ENCODE measurements around the gene ELP2. TPM values are rescaled to one million over a fixed set of nuclear protein-coding genes. Genes with fewer than 3 reads are reported as not detected.

Gene ELP2
- total RNA-seq, 1 donor from 2014 or later = 89.9 TPM

GRCh38 chr18:36120297-36120696, 9.4 kb upstream of the ELP2 start:
- DNase-seq (ENCODE audit: extremely low spot score, unreplicated experiment) = no peak
- TF ChIP-seq, protein P1, sequence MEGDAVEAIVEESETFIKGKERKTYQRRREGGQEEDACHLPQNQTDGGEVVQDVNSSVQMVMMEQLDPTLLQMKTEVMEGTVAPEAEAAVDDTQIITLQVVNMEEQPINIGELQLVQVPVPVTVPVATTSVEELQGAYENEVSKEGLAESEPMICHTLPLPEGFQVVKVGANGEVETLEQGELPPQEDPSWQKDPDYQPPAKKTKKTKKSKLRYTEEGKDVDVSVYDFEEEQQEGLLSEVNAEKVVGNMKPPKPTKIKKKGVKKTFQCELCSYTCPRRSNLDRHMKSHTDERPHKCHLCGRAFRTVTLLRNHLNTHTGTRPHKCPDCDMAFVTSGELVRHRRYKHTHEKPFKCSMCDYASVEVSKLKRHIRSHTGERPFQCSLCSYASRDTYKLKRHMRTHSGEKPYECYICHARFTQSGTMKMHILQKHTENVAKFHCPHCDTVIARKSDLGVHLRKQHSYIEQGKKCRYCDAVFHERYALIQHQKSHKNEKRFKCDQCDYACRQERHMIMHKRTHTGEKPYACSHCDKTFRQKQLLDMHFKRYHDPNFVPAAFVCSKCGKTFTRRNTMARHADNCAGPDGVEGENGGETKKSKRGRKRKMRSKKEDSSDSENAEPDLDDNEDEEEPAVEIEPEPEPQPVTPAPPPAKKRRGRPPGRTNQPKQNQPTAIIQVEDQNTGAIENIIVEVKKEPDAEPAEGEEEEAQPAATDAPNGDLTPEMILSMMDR (IDR thresholded peaks at IDR 0.05) = no peak
- H3K27me3 Mint-ChIP-seq (ENCODE audit: unreplicated experiment) = no peaks in the 10 kb centered on the region
- no peak overlapping the region for H3K4me3 Mint-ChIP-seq (ENCODE audit: unreplicated experiment)
- H3K9me3 Mint-ChIP-seq (ENCODE audit: unreplicated experiment) = no peaks in the 10 kb centered on the region
- no peak overlapping the region for H3K27ac Mint-ChIP-seq (ENCODE audit: unreplicated experiment)
- H3K4me1 Mint-ChIP-seq (ENCODE audit: unreplicated experiment) = no peaks in the 10 kb centered on the region
- peaks cover 45% of the 10 kb centered on the region for H3K36me3 Mint-ChIP-seq (ENCODE audit: unreplicated experiment)

GRCh38 chr18:36124841-36125240, 4.9 kb upstream of the ELP2 start:
- TF ChIP-seq, protein P1 (IDR thresholded peaks at IDR 0.05) = no peak
- Mint-ChIP-seq H3K4me3 (ENCODE audit: unreplicated experiment) (no peak overlapping the region), H3K4me1 (ENCODE audit: unreplicated experiment) (peaks cover 16% of the 10 kb centered on the region), H3K27me3 (ENCODE audit: unreplicated experiment) (no peaks in the 10 kb centered on the region), H3K36me3 (ENCODE audit: unreplicated experiment) (peaks cover 38% of the 10 kb centered on the region), H3K9me3 (ENCODE audit: unreplicated experiment) (no peaks in the 10 kb centered on the region), H3K27ac (ENCODE audit: unreplicated experiment) (no peak overlapping the region)
- no peak for DNase-seq (ENCODE audit: extremely low spot score, unreplicated experiment)

DNA sequence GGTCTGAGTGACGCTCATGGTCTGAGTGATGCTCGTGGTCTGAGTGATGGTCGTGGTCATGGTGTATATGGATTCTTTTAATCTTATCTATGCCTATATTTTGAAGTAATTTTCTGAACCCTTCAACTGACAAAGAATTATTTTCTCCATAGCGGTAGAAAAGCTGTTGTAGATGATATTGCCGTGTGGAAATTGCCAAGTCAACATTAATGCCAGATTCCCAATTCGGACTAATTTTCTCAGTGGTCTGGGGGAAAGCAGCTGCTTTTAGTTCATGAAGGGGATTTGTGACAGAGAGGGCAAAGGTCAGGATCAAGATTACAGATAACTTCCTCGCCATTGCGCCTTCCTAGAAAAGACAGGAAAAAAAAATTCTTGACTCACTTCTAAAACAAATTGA, 3.0 kb upstream of the ELP2 start:
- TF ChIP-seq, protein P1 (IDR thresholded peaks at IDR 0.05) = no peak
- Mint-ChIP-seq H3K9me3 (ENCODE audit: unreplicated experiment) (no peaks in the 10 kb centered on the region), H3K27ac (ENCODE audit: unreplicated experiment) (no peak overlapping the region), H3K4me1 (ENCODE audit: unreplicated experiment) (peaks cover 30% of the 10 kb centered on the region), H3K36me3 (ENCODE audit: unreplicated experiment) (peaks cover 32% of the 10 kb centered on the region), H3K27me3 (ENCODE audit: unreplicated experiment) (no peaks in the 10 kb centered on the region), H3K4me3 (ENCODE audit: unreplicated experiment) (no peak overlapping the region)
- DNase-seq (ENCODE audit: extremely low spot score, unreplicated experiment) = no peak

GRCh38 chr18:36127836-36128529, 1.7 kb upstream of the ELP2 start:
- H3K9me3 Mint-ChIP-seq (ENCODE audit: unreplicated experiment) = no peaks in the 10 kb centered on the region
- TF ChIP-seq, protein P1 (IDR thresholded peaks at IDR 0.05) = no peak
- peaks cover 24% of the 10 kb centered on the region for H3K36me3 Mint-ChIP-seq (ENCODE audit: unreplicated experiment)
- H3K4me3 Mint-ChIP-seq (ENCODE audit: unreplicated experiment) = peak overlapping the region; percentile 94
- peaks cover 40% of the 10 kb centered on the region for H3K4me1 Mint-ChIP-seq (ENCODE audit: unreplicated experiment)
- H3K27me3 Mint-ChIP-seq (ENCODE audit: unreplicated experiment) = no peaks in the 10 kb centered on the region
- DNase-seq (ENCODE audit: extremely low spot score, unreplicated experiment) = no peak
- H3K27ac Mint-ChIP-seq (ENCODE audit: unreplicated experiment) = peak overlapping the region; percentile 95

DNA sequence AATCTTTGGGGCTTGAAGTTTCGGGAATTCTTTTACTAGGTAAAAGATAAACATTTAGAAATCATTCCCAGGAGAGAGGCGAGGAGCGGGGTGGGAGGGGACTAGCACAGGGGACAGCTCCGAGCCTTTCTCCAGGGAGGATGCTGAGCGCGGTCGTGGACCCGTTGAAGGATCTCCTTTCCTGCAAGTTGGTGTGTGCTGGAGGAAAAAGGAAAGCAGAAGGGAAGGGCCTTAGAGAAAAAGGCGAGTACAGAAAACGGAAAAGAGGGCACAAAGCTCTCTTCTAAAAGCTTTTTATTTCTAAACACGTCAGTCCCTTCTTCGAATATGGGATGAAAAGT, 1.2 kb upstream of the ELP2 start:
- H3K27me3 Mint-ChIP-seq (ENCODE audit: unreplicated experiment) = no peaks in the 10 kb centered on the region
- H3K4me1 Mint-ChIP-seq (ENCODE audit: unreplicated experiment) = peaks cover 40% of the 10 kb centered on the region
- H3K36me3 Mint-ChIP-seq (ENCODE audit: unreplicated experiment) = peaks cover 20% of the 10 kb centered on the region
- TF ChIP-seq, protein P1 (IDR thresholded peaks at IDR 0.05) = no peak
- DNase-seq (ENCODE audit: extremely low spot score, unreplicated experiment) = no peak
- H3K4me3 Mint-ChIP-seq (ENCODE audit: unreplicated experiment) = peak overlapping the region; percentile 94
- H3K27ac Mint-ChIP-seq (ENCODE audit: unreplicated experiment) = peak overlapping the region; percentile 95
- H3K9me3 Mint-ChIP-seq (ENCODE audit: unreplicated experiment) = no peaks in the 10 kb centered on the region
